ENCODE measurements around the gene TOR2A.

GRCh38 chr9:127769101-127769500 lies 34.0 kb upstream of the TOR2A start:
- TF ChIP-seq EZH2 (IDR thresholded peaks at IDR 0.05) (no peak), POLR2AphosphoS5 (IDR thresholded peaks at IDR 0.05; ENCODE audit: borderline replicate concordance, low read depth, low read length) (no peak), FOXP2 (optimal IDR thresholded peaks at IDR 0.05; ENCODE audit: control extremely low read depth, extremely low read length, insufficient read depth) (no peak)
